Spleen (tissue), 7 donors: ENCODE data around the gene CHTOP.

ENCODE experiments used
- POLR2A ChIP-seq, 3 donors: fragments of 450-650 bp; IDR thresholded peaks; one replicate each; pipeline ENCODE4 v1.5.1; 2017; ENCODE audit warnings: antibody characterized with exemption in 3 of 3, mild to moderate bottlenecking in 1 of 3
- POLR2AphosphoS5 ChIP-seq, 3 donors: sonication (generic); formaldehyde crosslinking; IDR thresholded peaks; one replicate each; pipeline ENCODE4 v1.5.1; 2017; ENCODE audit warnings: antibody characterized with exemption in 3 of 3
- TF ChIP-seq, protein P1 (sequence below), 11 experiments: fragments of 200-600 bp in 7 of 11; fragments of 450-650 bp in 4 of 11; sonication (generic) in 4 of 11; IDR thresholded peaks in 8 of 11; conservative IDR thresholded peaks in 3 of 11; 1 replicate in 7 of 11; 2 replicates in 4 of 11; pipeline versions ENCODE4 v1.4.0 to v1.8.0; 2016 to 2021; ENCODE audit warnings: antibody characterized with exemption in 11 of 11, inconsistent platforms in 4 of 11, mild to moderate bottlenecking in 1 of 11
- donor health status: DM: no; HTN: no; CAD: no; lungs with moderate emphysema.
- donor health status: DM: no; HTN: no; CAD: no.
- donor health status: DM: no; HTN: no; CAD: no.

DNA sequence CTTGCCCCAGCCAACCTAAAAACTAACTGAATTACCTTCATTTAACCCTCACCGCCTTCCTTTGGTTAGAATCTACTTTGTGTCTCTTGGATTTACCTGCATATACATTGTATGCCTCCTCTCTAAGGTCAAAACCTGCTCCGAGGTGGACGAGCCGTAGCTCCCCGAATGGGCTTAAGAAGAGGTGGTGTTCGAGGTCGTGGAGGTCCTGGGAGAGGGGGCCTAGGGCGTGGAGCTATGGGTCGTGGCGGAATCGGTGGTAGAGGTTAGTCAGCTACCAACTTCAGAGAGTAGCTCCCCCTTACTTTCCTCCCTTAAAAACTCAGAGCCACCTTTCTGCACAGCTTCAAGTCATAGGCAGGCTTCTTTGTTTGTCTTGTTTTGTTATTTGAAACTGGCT lies 9.2 kb downstream of the CHTOP start:
- TF ChIP-seq, protein P1, sequence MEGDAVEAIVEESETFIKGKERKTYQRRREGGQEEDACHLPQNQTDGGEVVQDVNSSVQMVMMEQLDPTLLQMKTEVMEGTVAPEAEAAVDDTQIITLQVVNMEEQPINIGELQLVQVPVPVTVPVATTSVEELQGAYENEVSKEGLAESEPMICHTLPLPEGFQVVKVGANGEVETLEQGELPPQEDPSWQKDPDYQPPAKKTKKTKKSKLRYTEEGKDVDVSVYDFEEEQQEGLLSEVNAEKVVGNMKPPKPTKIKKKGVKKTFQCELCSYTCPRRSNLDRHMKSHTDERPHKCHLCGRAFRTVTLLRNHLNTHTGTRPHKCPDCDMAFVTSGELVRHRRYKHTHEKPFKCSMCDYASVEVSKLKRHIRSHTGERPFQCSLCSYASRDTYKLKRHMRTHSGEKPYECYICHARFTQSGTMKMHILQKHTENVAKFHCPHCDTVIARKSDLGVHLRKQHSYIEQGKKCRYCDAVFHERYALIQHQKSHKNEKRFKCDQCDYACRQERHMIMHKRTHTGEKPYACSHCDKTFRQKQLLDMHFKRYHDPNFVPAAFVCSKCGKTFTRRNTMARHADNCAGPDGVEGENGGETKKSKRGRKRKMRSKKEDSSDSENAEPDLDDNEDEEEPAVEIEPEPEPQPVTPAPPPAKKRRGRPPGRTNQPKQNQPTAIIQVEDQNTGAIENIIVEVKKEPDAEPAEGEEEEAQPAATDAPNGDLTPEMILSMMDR (IDR thresholded peaks at IDR 0.05 in 8 of 11, conservative IDR thresholded peaks at IDR 0.05 in 3 of 11) = no peak
- TF ChIP-seq POLR2AphosphoS5 (IDR thresholded peaks at IDR 0.05) (peak in 1 of 3 donors; percentile 16), POLR2A (IDR thresholded peaks at IDR 0.05) (no peak)
